Limb (tissue), 2 donors: ENCODE results near the gene KCTD5.
"Not testable (repeated sequence)": the region's sequence is repeated elsewhere in the genome, so short reads cannot be mapped to it uniquely, and the experiment has no call there.

Experiments
- DNase-seq, 2 donors: peaks; one replicate each; pipeline ENCODE4 v3.0.0-alpha.2; 2016; ENCODE audit errors: extremely low spot score in 2 of 2

The KCTD5 gene, protein sequence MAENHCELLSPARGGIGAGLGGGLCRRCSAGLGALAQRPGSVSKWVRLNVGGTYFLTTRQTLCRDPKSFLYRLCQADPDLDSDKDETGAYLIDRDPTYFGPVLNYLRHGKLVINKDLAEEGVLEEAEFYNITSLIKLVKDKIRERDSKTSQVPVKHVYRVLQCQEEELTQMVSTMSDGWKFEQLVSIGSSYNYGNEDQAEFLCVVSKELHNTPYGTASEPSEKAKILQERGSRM

GRCh38 chr16:2682209-2683021, at the start of gene KCTD5:
TSS of gene KCTD5 (plus strand) at chr16:2682523. CDS start at chr16:2682549, 26 bp downstream.
- DNase-seq, result peak; percentile 96 to 98

GRCh38 chr16:2639071-2639721, 43.1 kb upstream of the KCTD5 start:
- DNase-seq, result not testable (repeated sequence)

DNA sequence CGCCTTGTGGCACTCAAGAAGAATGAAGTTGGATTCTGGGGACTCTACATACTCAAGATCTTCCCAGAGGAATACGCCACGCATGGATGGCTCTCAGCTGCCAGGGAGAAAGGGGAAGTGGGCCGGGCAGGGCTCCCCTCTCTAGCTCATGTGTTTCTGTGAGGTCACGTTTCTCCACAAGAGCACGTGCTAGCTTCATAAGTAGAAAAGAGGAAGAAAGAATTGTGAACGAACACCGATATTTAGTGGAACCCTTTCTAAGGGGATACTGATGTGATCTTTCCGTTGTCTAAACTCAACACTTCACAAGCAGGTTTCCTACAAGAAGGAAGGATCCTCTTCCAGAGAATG, 42.6 kb upstream of the KCTD5 start:
- not testable (repeated sequence) for DNase-seq

DNA sequence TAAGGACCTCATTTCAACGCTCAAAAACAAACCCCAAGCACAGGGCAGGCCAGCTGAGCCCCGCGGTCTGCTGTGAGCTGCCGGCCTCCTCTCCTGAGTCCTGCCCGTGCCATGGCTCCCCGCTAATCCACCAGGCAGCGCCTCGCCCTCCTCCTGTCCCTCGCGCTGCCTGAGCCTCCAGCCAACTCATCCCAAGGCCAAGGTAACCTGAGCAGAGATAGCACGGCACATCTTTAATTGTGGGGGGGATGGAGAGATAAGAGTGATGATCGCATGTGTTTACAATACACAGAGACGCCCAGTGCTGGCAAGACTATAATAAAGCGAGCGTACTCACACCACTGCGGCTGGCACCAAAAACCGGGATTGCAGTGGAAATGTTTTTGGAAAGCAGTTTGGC, 39.8 kb upstream of the KCTD5 start:
- not testable (repeated sequence) for DNase-seq

GRCh38 chr16:2644754-2645453, 37.4 kb upstream of the KCTD5 start:
- DNase-seq, result not testable (repeated sequence)

DNA sequence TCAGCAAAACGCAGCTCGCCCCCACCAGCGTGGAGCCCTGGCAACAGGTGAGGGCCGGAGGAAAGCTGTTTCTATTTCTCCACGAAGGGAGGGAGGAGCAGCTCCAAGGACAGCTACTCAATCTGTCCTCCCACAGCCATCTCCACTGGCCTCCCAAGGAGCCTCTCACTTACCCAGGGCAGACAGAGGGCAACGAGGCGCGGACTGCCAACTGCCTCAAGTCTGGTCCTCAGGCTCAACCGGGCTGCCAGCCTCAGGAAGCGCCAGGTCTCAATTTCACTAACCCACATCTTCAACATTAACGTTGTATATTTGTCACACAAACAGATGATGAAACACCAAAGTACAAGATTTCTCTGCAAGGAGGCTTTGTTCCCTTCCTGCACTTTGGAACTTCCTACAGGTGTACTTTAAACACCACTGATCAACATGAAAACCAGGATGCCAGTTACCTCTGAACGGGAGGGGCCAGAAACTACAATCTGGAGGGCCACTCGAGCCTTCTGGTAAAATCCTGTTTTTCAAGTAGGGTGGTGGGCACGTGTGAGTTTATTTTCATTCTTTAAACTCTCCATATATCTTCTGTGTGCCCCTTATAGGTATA, 31.0 kb upstream of the KCTD5 start:
- DNase-seq, result not testable (repeated sequence)

DNA sequence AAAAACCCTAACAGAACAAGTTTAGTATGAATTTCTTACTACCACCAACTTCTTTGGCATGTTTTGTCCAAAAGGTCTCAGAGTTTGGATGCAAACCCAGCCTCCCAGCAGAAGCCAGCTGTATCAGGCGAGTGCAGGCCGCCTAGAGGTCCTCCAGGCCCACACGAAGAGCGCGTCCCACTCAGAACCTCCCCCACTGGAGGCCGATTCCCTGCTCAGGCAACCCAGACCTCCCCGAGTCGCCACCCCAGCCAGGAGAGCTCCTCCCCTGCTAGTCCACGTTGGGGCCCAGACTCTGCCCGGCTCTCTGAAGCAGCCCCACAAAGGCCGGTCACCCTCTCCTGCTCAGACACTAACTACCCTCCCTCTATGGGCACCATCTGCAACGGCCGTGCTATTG, 28.4 kb upstream of the KCTD5 start:
- DNase-seq, result not testable (repeated sequence)

- not testable (repeated sequence) for DNase-seq
Measured at GRCh38 chr16:2654949-2655348, 27.4 kb upstream of the KCTD5 start.

DNA sequence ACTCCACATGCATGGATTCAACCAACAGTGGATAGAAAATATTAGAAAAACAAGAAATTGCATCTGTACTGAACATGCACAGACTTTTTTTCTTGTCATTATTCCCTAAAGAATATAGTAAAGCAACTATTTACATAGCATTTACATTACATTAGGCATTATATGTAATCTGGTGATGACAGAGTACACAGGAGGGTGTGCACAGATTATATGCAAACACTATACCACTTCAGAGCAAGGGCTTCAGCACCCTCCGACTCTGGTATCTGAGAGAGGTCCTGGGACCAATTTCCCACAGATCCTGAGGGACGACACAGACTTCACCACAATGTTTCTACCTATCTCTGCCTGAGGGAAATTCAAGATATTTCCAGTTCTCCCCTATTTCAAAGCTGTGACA, 25.3 kb upstream of the KCTD5 start:
- no peak for DNase-seq

GRCh38 chr16:2657803-2658202, 24.5 kb upstream of the KCTD5 start:
- not testable (repeated sequence) for DNase-seq

GRCh38 chr16:2659560-2659959, 22.8 kb upstream of the KCTD5 start:
- not testable (repeated sequence) for DNase-seq

DNA sequence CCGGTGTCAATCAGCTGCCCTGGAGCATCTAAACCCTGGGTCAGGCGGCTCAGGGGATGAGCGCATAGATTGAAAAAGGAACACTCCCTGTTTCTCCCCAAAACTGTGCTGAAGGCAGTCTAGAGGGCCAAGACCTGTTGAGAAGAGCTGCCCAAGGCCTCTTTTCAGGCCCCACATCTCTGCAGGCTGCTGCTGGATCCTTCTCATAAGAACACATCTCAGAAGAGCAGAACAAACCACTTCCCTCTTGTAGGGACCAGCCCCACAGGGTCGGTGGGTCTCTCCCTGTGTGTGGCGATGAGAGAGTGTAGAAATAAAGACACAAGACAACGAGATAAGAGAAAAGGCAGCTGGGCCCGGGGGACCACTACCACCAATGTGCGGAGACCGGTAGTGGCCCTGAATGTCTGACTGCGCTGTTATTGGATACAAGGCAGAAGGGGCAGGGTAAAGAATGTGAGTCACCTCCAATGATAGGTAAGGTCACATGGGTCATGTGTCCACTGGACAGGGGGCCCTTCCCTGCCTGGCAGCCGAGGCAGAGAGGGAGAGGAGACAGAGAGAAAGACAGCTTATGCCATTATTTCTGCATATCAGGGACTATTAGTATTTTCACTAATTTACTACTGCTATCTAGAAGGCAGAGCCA, 22.2 kb upstream of the KCTD5 start:
- not testable (repeated sequence) for DNase-seq

GRCh38 chr16:2660755-2661373, 21.5 kb upstream of the KCTD5 start:
- not testable (repeated sequence) for DNase-seq

DNA sequence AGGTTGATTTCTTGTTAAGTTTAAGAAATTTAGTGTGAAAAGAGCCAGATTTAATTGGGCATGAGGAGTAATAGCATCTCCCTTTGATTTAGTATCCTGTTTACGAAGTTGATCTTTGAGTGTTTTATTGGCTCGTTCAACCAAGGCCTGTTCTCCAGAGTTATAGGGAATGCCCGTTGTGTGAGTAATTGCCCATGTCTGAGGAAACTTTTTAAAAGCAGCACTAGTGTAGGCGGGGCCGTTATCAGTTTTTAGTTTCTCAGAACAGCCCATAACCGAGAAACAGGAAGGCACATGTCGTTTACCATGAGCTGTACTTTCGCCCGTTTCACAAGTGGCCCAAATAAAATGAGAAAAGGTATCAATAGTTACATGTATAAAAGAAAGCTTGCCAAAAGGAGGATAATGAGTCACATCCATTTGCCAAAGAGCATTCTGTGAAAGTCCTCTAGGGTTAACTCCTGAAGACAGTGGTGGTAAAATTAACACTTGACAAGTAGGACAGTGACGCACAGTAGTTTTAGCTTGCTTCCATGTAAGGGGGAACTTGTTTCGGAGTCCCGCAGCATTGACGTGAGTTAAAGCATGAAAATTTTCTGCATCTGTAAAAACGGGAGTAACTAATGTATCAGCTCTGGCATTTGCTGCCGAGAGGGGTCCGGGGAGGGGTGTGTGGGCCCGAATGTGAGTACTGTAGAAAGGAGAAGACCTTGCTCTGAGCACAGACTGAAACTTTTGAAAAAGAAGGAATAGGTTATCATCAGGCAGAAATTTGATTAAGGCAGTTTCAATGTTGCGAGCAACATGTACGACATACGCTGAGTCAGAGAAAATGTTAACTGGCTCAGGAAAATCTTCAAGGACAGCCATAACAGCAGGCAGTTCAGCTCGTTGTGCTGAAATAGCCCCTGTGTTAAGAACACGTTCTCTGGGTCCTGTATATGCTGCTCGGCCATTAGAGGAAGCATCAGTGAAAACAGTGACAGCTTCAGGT, 18.5 kb upstream of the KCTD5 start:
- no peak for DNase-seq

DNA sequence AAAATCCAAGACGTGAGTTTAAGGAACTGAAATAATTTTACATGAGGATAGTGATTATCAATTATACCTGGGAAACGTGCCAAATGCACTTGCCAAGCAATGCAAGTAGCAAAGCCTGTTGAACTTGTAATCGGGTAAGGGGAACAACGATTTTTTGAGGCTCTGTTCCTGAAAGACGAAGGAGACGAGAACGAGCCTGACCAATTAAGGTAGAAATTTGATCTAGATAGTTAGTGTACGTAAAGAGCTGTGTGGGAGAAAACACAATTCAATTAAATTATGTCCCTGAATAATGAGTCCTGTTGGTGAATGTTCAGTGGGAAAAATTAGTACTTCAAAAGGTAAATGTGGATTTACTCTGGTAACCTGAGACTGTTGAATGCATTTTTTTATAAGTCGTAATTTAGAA, 17.7 kb upstream of the KCTD5 start:
- no peak for DNase-seq

DNA sequence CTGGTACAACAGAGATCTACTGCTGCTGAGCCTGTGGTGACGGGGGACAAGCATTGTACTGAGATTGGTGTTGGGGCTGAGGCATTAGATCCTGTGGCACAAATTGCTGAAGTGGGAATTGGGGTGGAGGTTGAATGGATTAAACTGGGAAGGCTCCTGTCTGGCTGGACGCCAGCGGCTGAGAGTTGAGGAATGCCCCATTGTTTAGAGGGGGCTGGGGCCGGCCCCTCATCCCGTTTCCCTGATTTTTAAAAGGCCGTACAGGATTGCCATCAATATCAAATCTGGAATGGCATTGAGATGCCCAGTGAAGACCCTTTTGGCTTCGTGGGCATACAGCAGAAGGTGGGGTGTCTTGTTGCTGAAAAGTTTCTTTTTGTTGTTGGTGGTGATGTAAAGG, 15.7 kb upstream of the KCTD5 start:
- not testable (repeated sequence) for DNase-seq

DNA sequence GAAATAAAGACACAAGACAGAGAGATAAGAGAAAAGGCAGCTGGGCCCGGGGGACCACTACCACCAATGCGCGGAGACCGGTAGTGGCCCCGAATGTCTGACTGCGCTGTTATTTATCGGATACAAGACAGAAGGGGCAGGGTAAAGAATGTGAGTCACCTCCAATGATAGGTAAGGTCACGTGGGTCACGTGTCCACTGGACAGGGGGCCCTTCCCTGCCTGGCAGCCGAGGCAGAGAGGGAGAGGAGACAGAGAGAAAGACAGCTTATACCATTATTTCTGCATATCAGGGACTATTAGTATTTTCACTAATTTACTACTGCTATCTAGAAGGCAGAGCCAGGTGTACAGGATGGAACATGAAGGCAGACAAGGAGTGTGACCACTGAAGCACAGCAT, 12.7 kb upstream of the KCTD5 start:
- not testable (repeated sequence) for DNase-seq

GRCh38 chr16:2670017-2670416, 12.3 kb upstream of the KCTD5 start:
- DNase-seq, result peak in 1 of 2 donors; percentile 72

- DNase-seq, result not testable (repeated sequence)
Measured at GRCh38 chr16:2671193-2671592, 11.1 kb upstream of the KCTD5 start.
